NCI-H446 treated with DMSO at 0.1 percent for 48 hours (cell line): ENCODE data around the gene UBA5.
"Not testable (repeated sequence)": the region's sequence is repeated elsewhere in the genome, so short reads cannot be mapped to it uniquely, and the experiment has no call there.

ENCODE experiments used
- DNase-seq: peaks from one replicate; lab custom pipeline; 2025; lab: John Stamatoyannopoulos, UW

Gene UBA5

GRCh38 chr3:132660052-132660810 lies at the start of gene UBA5:
UBA5 (plus strand) TSS chr3:132660329; CDS start chr3:132660538, 209 bp downstream.
- peak; percentile 57 for DNase-seq

GRCh38 chr3:132615301-132615700 lies 44.8 kb upstream of the UBA5 start:
- DNase-seq: not testable (repeated sequence)

- DNase-seq: no peak
These were observed 44.2 kb upstream of the UBA5 start for GRCh38 chr3:132615881-132616280.

GRCh38 chr3:132616780-132617179 lies 43.3 kb upstream of the UBA5 start:
- DNase-seq: no peak

DNA sequence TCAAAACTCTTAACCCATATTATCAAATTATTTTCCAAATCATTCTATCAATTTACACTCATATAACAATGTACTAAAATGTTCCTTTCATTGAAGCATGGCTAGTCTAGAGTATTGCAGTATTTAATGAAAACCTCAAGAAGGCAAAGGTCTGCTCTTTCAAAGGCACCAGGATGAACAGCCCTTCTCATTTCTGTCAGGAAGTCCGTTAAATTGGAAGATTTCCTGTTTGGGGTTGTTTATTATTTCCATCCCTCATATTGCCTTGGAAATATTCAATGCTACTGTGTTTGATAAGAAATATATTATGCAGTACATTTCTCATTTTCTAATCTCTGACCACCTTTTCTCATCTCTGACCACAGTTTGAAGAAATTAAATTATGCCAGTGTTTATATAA lies 38.0 kb upstream of the UBA5 start:
- no peak for DNase-seq

- no peak for DNase-seq
These were observed 37.4 kb upstream of the UBA5 start for GRCh38 chr3:132622761-132623160.

DNA sequence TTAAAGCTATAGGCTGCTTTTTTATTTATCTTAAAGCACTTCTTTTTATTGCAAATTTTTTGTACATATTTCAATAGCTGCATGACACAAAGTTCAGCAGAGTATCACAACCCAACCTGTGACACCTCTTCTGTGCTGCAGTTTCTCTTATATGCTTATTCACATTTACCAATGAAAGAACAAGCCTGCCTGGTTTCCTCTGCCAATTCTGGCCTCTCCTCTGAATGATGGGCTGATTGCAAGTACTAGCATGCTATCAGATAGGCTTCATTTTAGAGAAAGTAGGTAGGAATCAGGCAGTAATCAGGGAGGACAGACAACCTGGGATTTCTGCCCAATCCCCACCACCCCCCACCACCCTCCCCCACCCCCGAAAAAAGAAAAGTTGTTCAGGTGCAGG lies 36.5 kb upstream of the UBA5 start:
- DNase-seq: no peak

GRCh38 chr3:132624790-132625189 lies 35.3 kb upstream of the UBA5 start:
- no peak for DNase-seq

GRCh38 chr3:132625613-132626012 lies 34.5 kb upstream of the UBA5 start:
- DNase-seq: no peak

- DNase-seq: no peak
These were observed 33.2 kb upstream of the UBA5 start for GRCh38 chr3:132626955-132627354.

- DNase-seq: no peak
These were observed 32.0 kb upstream of the UBA5 start for GRCh38 chr3:132628157-132628556.

DNA sequence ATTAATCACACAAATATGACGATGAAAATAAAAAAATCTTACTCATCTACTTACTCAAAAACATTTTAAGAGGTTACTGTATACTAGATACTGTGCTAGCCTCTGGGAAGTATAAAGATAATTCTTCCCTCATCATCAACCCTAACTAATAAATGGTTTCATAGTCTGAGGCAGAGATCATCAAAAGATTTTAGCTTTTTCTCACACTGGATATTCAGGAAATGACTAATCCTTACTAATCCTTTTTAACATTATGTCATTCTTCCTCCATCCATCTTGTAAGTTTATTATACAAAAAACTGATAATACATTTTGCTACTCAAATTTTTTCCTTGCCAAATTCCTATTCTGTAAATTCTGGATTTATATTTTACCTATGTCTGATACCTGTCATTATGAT lies 30.2 kb upstream of the UBA5 start:
- no peak for DNase-seq

- DNase-seq: no peak
These were observed 29.5 kb upstream of the UBA5 start for GRCh38 chr3:132630612-132631011.

DNA sequence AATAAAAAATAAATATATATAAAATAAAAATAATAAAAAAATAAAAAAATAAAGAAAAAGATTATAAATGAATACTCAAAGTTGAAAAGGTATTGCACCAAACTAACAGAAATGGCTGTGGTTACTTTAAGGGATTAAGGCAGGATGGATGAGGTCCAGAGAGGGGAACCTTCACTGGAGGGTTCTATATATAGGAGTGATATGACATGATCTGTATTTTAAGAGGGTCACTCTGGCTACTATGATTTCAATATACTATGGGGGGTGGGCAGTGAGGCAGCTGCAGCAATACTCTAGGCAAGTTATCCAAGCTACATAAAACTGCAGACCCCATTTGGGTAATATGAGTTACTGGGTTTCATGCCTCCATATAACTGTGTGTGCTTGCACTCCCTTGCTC lies 25.1 kb upstream of the UBA5 start:
- no peak for DNase-seq

DNA sequence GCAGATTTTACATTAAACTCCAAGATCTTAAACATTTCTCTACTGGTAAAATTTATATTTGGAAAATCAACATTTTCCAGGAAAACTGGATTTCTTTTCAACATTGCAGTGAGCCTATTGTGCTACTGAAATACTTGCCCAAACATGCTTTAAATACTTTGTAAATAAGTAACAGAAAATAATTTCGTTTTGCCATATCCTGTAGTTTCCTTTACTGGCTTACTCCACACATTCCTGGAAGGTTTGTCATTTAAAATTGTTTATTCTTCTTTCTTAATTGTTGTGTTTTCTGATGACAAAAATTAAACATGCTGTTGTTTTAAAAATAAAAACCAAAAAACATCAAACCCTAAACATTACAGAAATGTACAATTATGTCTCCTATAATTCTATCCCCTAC lies 22.5 kb upstream of the UBA5 start:
- no peak for DNase-seq

DNA sequence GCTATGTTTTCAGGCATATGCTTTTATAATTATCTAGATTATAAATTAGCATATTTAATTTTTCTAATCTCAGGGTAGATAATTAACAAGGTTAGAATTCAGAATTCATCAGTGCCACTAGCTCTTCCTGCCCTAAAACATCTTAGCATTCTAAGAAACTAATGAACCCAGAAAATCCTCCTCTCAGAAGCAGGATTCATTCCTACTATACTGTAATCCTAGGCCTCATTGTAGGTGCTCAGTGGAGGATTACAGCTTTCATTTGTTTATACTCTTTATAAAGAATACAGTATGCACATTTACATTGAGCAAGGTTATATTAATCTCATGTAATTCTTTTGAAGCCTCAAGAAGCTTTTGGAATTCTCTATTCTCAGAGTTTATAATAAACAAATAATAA lies 21.4 kb upstream of the UBA5 start:
- no peak for DNase-seq

DNA sequence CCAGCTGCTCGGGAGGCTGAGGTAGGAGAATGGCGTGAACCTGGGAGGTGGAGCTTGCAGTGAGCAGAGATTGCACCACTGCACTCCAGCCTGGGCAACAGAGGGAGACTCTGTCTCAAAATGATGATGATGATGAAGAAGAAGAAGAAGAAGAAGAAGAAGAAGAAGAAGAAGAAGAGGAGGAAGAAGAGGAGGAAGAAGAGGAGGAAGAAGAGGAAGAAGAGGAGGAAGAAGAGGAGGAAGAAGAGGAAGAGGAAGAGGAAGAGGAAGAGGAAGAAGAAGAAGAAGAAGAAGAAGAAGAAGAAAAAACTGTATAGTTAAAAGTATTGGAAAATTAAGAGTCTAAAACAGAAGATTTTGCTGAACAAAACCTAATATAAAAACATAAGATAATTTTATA lies 18.7 kb upstream of the UBA5 start:
- DNase-seq: not testable (repeated sequence)

GRCh38 chr3:132641837-132642538 lies 18.1 kb upstream of the UBA5 start:
- DNase-seq: peak; percentile 35

GRCh38 chr3:132642539-132642847 lies 17.6 kb upstream of the UBA5 start:
- no peak for DNase-seq

DNA sequence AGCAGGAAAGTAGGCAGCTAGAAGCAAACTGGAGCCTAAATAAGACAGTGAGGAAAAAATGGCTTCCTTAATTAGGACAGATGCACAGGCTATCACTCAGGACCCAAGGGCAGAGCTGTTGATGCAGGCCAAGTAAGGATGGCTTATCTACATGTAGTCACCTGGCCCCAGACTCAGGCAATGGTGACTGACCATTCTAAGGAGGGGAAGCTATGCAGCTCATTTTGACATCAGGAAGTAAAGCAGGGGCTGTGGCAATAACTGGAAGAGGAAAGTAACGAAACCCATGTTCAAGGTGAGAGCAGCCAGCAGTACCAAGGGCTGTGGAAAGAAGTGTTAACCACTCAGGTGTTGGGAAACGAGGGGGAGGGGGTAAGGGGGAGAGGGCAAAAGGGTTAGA lies 16.8 kb upstream of the UBA5 start:
- no peak for DNase-seq

GRCh38 chr3:132645058-132645457 lies 15.1 kb upstream of the UBA5 start:
- no peak for DNase-seq

- DNase-seq: no peak
These were observed 10.0 kb upstream of the UBA5 start for GRCh38 chr3:132650153-132650552.

DNA sequence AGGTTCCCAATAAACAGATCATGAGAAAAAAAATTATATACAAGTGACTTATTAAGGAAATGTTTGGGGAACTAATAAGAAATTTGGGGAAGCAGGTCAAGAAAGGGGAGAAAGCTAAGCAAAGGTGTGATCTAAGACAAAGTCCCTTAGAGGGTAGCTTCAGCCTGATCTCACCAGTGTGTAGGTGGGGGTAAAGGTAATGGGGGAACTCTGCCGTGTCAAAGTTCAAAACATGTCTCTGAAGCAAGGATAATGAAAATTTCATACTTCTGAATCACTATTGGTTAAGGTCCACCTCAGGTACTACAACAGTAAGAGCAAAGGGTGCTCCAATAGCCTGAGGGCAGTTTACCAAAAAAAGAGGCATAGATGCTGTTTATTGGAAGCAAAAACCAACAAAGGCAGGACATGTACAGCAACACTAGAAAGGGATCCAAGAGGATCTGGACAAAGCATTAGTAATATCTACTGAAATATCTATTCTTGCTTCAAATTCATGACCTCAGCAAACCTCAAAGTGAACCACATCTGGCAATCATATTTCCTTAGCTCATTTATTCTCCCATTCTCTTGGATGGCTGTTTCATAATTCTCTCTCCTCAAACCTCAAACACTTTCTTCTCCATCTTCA lies 7.4 kb upstream of the UBA5 start:
- no peak for DNase-seq
